Measurements from ENCODE around the gene PABPC1L. TPM values are rescaled to one million over a fixed set of nuclear protein-coding genes. Genes with fewer than 3 reads are reported as not detected.
A peak's percentile ranks its signal among the peaks of the same experiment; 100 is the strongest.

PABPC1L gene
- polyA plus RNA-seq, 1 donor (not counting 4 experiments of a cell fraction or from before 2014, with no cell fraction given) = 31.4 TPM

DNA sequence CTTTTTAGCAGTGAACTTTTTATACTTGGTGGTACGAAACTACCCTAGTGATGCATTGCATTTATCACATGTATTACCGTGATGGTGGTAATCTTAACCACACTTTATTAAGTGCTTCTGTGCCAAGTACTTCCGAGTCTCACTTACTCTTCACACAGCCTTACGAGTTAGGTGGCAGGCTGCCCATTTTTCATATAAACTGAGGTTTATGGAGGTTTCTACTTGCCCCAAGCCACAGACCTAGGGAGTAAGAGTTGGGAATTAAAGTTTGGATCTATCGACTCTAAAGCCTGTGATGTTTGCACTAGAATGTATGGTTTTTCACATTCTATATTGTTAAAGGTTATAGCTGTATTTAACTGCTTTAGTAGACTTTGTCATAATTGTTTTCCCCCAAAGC lies 5.5 kb upstream of the PABPC1L start:
- H3K79me2 ChIP-seq (ENCODE audit: control insufficient read depth, insufficient read depth, low read length) = peaks cover 40% of the 10 kb centered on the region

DNA sequence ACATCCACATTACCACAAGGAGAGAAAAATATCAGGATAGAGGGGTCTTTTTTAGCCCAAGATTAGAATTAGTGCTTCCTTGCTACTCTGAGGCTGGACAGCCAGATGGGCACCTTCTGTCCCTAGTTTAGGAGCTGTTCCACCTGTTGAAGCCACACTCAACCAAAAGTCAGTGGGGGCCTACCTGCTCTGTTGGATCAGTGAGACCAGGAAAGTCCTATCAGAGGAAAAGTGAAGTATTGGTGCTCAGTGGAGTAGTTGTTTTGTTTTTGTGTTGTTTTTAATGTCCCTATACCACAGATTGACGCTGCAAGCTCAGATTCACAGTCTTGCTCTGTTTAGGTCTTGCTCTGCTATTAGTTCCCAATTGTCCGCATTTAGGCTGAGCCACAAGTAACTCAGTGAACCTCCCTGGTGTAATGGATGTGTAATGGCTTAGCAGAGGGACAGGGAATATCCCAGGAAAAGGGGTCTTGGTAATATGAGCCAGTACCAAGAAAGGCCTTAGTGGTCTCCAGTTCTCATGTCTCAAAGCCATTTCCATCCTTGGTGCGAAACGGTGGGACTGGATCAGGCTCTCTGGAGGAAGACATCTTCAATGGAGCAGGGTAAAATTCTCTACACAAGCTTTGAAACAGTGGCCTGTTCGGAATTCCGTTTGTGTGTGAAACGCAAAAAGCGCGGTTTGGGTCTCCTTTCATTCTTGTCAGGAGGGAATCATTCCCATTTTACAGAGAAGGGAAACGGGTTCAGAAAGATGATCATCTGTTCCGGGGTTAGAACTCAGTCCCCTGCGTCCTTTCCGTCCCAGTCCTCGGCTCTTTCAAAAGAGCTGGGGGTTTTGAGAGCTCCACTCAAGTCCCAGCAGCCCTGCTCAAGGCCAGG lies 631 bp upstream of the PABPC1L start:
- H3K4me3 ChIP-seq (ENCODE audit: control insufficient read depth in 2 of 3, extremely low read depth in 1 of 3, insufficient read depth in 2 of 3, low read depth in 1 of 3, low read length in 3 of 3) = peak overlapping the region; percentile 57 to 79 (median 75)
- peaks cover 6% of the 10 kb centered on the region for H3K4me1 ChIP-seq (ENCODE audit: control insufficient read depth, extremely low read depth, insufficient read depth, low read length)
- peak overlapping the region; percentile 10 for H3K27ac ChIP-seq (ENCODE audit: control insufficient read depth, insufficient read depth, low read length)
- peak overlapping the region; percentile 20 for H3K9ac ChIP-seq (ENCODE audit: control insufficient read depth, extremely low read depth, insufficient read depth, low read length)
- dilution Hi-C loops (cut with MboI; ENCODE audit: extremely low pct_ligation_motif_present, low sequenced_read_pairs) = no loop called here
- H3K27me3 ChIP-seq (ENCODE audit: control insufficient read depth, extremely low read depth, insufficient read depth, low read length) = no peaks in the 10 kb centered on the region
- TF ChIP-seq EZH2 (IDR thresholded peaks at IDR 0.05; ENCODE audit: low read length) = no peak
- TF ChIP-seq, protein P1, sequence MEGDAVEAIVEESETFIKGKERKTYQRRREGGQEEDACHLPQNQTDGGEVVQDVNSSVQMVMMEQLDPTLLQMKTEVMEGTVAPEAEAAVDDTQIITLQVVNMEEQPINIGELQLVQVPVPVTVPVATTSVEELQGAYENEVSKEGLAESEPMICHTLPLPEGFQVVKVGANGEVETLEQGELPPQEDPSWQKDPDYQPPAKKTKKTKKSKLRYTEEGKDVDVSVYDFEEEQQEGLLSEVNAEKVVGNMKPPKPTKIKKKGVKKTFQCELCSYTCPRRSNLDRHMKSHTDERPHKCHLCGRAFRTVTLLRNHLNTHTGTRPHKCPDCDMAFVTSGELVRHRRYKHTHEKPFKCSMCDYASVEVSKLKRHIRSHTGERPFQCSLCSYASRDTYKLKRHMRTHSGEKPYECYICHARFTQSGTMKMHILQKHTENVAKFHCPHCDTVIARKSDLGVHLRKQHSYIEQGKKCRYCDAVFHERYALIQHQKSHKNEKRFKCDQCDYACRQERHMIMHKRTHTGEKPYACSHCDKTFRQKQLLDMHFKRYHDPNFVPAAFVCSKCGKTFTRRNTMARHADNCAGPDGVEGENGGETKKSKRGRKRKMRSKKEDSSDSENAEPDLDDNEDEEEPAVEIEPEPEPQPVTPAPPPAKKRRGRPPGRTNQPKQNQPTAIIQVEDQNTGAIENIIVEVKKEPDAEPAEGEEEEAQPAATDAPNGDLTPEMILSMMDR (optimal IDR thresholded peaks at IDR 0.05 in 1 of 3, IDR thresholded peaks at IDR 0.05 in 1 of 3, conservative IDR thresholded peaks at IDR 0.05 in 1 of 3; ENCODE audit: extremely low read depth in 1 of 3, insufficient read depth in 2 of 3, low read length in 3 of 3) = no peak
- H3K9me3 ChIP-seq (ENCODE audit: control insufficient read depth, low read depth, low read length) = no peaks in the 10 kb centered on the region
- H3K36me3 ChIP-seq (ENCODE audit: control insufficient read depth in 2 of 2, extremely low read depth in 1 of 2, insufficient read depth in 2 of 2, low read length in 2 of 2) = peaks cover 12 to 21% of the 10 kb centered on the region in 2 experiments
- DNase-seq (ENCODE audit: low read depth, low spot score) = no peak
- peaks cover 10% of the 10 kb centered on the region for H4K20me1 ChIP-seq (ENCODE audit: control insufficient read depth, extremely low read depth, insufficient read depth, low read length)
- H3K4me2 ChIP-seq (ENCODE audit: control insufficient read depth, extremely low read depth, insufficient read depth, low read depth, low read length) = peak overlapping the region; percentile 71
- H3K79me2 ChIP-seq (ENCODE audit: control insufficient read depth, insufficient read depth, low read length) = peaks cover 5% of the 10 kb centered on the region
- no peak overlapping the region for H2AFZ ChIP-seq (ENCODE audit: control insufficient read depth, low read length)
- no peaks in the 10 kb centered on the region for H3K9me1 ChIP-seq (ENCODE audit: control insufficient read depth, extremely low read depth, insufficient read depth, low read length)
- FAIRE-seq = no peak

More for the DNA sequence above, 5.5 kb upstream of the PABPC1L start:
- Histone ChIP-seq H2AFZ (ENCODE audit: control insufficient read depth, low read length) (no peak overlapping the region), H3K4me2 (ENCODE audit: control insufficient read depth, extremely low read depth, insufficient read depth, low read depth, low read length) (no peak overlapping the region), H4K20me1 (ENCODE audit: control insufficient read depth, extremely low read depth, insufficient read depth, low read length) (peaks cover 32% of the 10 kb centered on the region), H3K9me3 (ENCODE audit: control insufficient read depth, low read depth, low read length) (no peaks in the 10 kb centered on the region), H3K4me3 (ENCODE audit: control insufficient read depth in 2 of 3, extremely low read depth in 1 of 3, insufficient read depth in 2 of 3, low read depth in 1 of 3, low read length in 3 of 3) (no peak overlapping the region), H3K9ac (ENCODE audit: control insufficient read depth, extremely low read depth, insufficient read depth, low read length) (no peak overlapping the region), H3K27me3 (ENCODE audit: control insufficient read depth, extremely low read depth, insufficient read depth, low read length) (no peaks in the 10 kb centered on the region), H3K9me1 (ENCODE audit: control insufficient read depth, extremely low read depth, insufficient read depth, low read length) (no peaks in the 10 kb centered on the region), H3K27ac (ENCODE audit: control insufficient read depth, insufficient read depth, low read length) (no peak overlapping the region), H3K4me1 (ENCODE audit: control insufficient read depth, extremely low read depth, insufficient read depth, low read length) (no peaks in the 10 kb centered on the region), H3K36me3 (ENCODE audit: control insufficient read depth in 2 of 2, extremely low read depth in 1 of 2, insufficient read depth in 2 of 2, low read length in 2 of 2) (peaks cover 40 to 42% of the 10 kb centered on the region in 2 experiments)
- TF ChIP-seq, protein P1 (optimal IDR thresholded peaks at IDR 0.05 in 1 of 3, IDR thresholded peaks at IDR 0.05 in 1 of 3, conservative IDR thresholded peaks at IDR 0.05 in 1 of 3; ENCODE audit: extremely low read depth in 1 of 3, insufficient read depth in 2 of 3, low read length in 3 of 3) = no peak
- no peak for TF ChIP-seq EZH2 (IDR thresholded peaks at IDR 0.05; ENCODE audit: low read length)
- dilution Hi-C loops (cut with MboI; ENCODE audit: extremely low pct_ligation_motif_present, low sequenced_read_pairs) = no loop called here
- no peak for DNase-seq (ENCODE audit: low read depth, low spot score)
- no peak for FAIRE-seq

Measured in keratinocyte (primary cell).